D721Med (cell line): ENCODE results near the gene CAPS2.
A peak's percentile ranks its signal among the peaks of the same experiment; 100 is the strongest.
"Not testable (repeated sequence)": the region's sequence is repeated elsewhere in the genome, so short reads cannot be mapped to it uniquely, and the experiment has no call there.

Experiments
- DNase-seq: peaks from one replicate; pipeline ENCODE4 v3.0.0; 2011; ENCODE audit warnings: low spot score; ENCODE audit not compliant: insufficient read length
- FAIRE-seq: peaks from 2 replicates; lab custom pipeline; 2011; peaks lifted over from hg19 to GRCh38; lab: Jason Lieb, UNC
- TF ChIP-seq, protein P1 (sequence below): IDR thresholded peaks from 2 replicates; pipeline ENCODE4 v1.5.1; 2012; ENCODE audit warnings: mild to moderate bottlenecking, control low read depth; ENCODE audit not compliant: insufficient read depth; ENCODE audit errors: missing control alignments

CAPS2 gene

GRCh38 chr12:75354011-75354410, 23.9 kb upstream of the CAPS2 start:
- DNase-seq (no peak), FAIRE-seq (no peak)
- TF ChIP-seq, protein P1, sequence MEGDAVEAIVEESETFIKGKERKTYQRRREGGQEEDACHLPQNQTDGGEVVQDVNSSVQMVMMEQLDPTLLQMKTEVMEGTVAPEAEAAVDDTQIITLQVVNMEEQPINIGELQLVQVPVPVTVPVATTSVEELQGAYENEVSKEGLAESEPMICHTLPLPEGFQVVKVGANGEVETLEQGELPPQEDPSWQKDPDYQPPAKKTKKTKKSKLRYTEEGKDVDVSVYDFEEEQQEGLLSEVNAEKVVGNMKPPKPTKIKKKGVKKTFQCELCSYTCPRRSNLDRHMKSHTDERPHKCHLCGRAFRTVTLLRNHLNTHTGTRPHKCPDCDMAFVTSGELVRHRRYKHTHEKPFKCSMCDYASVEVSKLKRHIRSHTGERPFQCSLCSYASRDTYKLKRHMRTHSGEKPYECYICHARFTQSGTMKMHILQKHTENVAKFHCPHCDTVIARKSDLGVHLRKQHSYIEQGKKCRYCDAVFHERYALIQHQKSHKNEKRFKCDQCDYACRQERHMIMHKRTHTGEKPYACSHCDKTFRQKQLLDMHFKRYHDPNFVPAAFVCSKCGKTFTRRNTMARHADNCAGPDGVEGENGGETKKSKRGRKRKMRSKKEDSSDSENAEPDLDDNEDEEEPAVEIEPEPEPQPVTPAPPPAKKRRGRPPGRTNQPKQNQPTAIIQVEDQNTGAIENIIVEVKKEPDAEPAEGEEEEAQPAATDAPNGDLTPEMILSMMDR, result no peak

DNA sequence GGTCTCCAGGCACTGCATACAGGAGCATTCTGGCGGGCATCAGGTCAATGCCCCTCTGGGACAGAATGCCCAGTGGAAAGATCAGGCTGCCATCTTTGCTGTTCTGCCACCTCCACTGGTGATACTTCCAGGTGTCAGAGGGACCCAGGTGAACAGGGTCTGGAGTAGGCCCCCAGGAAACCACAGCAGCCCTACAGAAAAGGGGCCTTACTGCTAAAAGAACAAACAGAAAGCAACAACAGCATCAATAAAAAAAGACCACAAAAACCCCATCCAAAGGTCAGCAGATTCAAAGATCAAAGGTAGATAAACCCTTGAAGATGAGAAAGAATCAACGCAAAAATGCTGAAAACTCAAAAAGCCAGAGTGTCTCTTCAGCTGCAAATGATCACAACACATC, 20.3 kb upstream of the CAPS2 start:
- FAIRE-seq, result no peak
- DNase-seq, result no peak
- TF ChIP-seq, protein P1, result no peak

DNA sequence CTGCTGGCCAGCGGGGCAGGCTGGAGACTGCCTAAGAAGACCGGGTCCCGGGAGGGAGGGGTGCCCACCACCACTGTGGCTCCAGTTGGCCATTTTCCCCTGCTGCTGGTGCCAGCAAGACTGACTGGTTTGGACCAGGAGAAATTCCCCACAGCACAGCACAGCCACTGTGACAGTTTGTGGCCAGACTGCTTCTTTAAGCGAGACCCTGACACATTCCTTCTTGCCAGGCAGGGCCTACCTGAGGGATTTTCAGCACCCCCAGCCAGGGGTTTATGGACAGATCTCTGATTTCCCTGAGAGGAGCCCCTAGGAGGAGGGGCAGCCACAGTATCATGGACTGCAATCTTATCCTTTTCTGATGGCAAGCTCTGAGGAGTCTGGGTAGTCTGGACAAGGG, 19.8 kb upstream of the CAPS2 start:
- TF ChIP-seq, protein P1, result no peak
- FAIRE-seq, result no peak
- no peak for DNase-seq

DNA sequence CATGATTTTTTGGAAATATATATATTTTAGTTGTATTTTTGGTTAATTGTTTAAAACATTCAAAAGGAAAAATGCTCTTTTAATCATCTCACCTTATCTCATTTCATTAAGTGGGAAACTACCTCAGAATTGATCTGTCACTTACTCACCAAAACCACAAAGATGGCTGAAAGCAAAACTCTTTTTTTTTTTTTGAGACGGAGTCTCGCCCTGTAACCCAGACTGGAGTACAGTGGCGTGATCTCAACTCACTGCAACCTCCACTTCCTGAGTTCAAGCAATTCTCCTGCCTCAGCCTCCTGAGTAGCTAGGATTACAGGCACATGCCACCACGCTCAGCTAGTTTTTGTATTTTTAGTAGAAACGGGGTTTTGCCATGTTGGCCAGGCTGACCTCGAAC, 16.1 kb upstream of the CAPS2 start:
- FAIRE-seq, DNase-seq: not testable (repeated sequence)

GRCh38 chr12:75345531-75345930, 15.4 kb upstream of the CAPS2 start:
- TF ChIP-seq, protein P1, result no peak

DNA sequence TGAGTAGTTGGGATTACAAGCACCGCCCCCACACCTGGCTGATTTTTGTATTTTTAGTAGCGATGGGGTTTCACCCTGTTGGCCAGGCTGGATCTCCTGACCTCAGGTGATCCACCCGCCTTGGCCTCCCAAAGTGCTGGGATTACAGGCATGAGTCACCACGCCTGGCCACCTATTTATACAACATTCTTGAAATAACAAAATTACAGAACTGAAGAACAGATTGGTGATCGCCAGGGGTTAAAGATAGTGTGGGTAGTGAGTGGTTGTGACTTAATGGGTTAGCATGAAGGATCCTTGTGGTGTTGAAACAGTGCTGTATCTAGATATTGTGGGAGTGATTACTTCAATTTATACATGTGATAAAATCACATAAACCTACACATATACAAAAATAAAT, 11.7 kb upstream of the CAPS2 start:
- FAIRE-seq, result peak; percentile 44
- TF ChIP-seq, protein P1, result no peak
- DNase-seq, result no peak

More at GRCh38 chr12:75345531-75345930, 15.4 kb upstream of the CAPS2 start:
- DNase-seq, result no peak
- no peak for FAIRE-seq

- TF ChIP-seq, protein P1, result no peak
- FAIRE-seq (no peak), DNase-seq (no peak)
These were observed 7.8 kb upstream of the CAPS2 start for GRCh38 chr12:75337905-75338304.
